GM18868 (cell line): ENCODE data around the gene SULT4A1.

ENCODE experiments used
- ATAC-seq: cut with Tn5 transposase; IDR thresholded peaks from one replicate; pipeline ENCODE4 v1.9.1; 2021; ENCODE audit warnings: mild to moderate bottlenecking, moderate library complexity; ENCODE audit not compliant: unreplicated experiment

The SULT4A1 gene

GRCh38 chr22:43862882-43863202, 529 bp upstream of the SULT4A1 start:
- no peak for ATAC-seq

GRCh38 chr22:43861529-43861928, 784 bp downstream of the SULT4A1 start:
- no peak for ATAC-seq

GRCh38 chr22:43860831-43861230, 1.5 kb downstream of the SULT4A1 start:
- ATAC-seq = no peak

DNA sequence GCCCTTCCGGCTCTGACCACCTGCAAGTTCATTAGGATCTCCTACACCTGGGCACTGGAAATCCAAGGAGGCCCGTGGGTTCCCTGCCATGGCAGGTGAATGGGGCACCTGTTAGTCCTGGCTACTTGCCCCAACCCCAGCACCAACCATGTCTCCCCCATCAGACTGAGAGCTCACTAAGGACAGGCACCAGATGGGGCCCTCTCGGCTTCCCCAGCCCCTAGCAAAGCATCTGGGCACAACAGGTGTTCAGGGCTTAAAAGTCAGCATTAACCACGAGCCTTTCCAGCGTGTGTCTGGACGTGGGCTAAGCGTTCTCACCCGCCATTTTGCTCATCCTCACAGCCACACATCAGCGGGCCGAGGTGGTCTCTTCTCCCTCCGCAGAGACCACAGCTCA, 2.2 kb downstream of the SULT4A1 start:
- no peak for ATAC-seq

DNA sequence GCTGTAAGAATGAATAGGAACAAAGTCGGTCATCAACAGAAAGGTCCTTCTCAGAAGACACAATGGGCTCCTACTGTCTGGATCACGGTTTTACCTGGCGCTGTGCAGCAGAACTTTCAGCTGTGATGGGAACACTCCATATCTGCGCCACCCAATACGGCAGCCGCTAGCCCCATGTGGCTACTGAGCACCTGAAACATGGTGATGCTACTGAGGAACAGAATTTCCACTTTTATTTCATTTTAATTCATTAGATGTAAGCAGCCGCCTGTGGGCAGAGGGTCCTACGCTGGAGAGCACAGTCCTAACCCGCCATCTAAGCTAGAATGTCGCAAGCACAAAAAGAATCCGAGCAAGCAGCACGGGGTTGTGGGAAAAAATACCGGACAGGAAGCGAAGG, 2.7 kb downstream of the SULT4A1 start:
- no peak for ATAC-seq

GRCh38 chr22:43859176-43859575, 3.1 kb downstream of the SULT4A1 start:
- ATAC-seq = no peak

- ATAC-seq = no peak
These were observed 4.0 kb downstream of the SULT4A1 start for GRCh38 chr22:43858156-43858895.

GRCh38 chr22:43857367-43857766, 4.9 kb downstream of the SULT4A1 start:
- no peak for ATAC-seq

DNA sequence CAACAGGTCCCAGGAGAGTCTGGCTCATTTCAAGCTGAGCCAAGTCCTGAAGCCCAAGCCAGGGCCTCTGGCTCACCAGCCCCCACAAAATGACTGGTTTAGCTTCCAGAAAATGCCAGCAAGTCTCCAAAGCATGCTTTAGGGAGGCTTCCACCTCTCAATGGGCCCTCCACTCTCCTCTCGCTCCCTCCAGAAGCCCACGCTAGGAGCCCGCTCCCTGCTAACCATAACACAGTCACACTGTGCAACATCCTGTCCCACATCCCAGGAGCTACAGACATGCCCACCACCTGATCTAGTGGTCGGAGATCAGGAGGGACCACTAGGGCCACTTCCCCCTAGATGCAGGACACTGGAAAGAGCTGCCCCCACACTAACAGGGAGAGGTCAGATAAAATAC, 6.9 kb downstream of the SULT4A1 start:
- no peak for ATAC-seq

DNA sequence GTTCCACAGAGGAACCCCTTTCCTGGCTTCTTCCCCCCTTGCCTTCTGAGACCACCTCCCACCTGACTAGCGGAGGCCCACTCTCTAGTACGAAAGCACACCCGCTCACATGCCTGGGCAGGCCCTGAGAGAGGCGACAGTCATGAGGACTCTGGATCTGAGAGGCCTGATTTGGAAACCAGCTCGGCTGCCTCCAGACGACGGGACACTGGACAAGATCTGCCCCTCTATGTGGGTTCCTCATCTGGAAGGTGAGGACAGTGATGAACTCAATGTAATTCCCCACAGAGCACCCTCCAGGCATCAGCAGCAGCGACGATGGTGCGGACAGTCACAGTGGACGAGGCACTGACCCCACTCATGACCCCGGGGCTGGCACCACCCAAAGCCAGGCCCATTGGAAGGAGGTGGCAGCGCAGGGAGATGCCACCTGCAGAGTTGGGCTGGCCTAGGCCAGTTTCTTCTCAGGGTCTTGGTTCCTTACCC, 7.5 kb downstream of the SULT4A1 start:
- ATAC-seq = no peak

DNA sequence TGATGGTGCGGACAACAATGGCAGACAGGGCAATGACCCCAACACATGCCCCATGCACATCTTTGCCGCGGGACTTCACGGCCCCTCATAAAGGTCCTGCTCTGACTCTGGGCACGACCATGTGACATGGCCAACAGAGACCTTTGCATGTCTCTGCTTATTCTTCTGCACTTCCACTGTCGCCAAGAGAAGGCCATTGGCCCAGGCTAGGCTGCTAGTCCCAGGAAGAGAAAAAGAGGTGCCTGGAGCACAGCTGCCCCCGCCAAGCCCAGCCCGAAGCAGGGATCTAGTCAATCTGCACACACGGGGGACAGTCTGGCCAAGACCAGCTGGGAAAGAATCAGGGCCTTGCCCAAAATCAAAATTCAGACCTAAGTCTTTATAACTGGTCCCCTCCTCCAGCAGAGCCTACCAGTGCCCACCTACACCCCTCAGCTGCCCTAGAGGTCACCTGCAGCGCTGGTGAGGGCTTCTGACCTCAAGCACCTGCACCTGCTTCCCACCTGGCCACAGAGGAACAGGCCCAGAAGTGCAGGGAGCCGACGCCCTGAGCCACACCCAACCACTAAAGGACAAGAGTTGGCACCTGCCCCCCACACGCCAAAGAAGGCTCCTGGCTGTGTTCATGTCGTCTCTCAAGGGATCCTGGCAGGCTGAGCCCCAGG, 8.1 kb downstream of the SULT4A1 start:
- ATAC-seq = no peak

DNA sequence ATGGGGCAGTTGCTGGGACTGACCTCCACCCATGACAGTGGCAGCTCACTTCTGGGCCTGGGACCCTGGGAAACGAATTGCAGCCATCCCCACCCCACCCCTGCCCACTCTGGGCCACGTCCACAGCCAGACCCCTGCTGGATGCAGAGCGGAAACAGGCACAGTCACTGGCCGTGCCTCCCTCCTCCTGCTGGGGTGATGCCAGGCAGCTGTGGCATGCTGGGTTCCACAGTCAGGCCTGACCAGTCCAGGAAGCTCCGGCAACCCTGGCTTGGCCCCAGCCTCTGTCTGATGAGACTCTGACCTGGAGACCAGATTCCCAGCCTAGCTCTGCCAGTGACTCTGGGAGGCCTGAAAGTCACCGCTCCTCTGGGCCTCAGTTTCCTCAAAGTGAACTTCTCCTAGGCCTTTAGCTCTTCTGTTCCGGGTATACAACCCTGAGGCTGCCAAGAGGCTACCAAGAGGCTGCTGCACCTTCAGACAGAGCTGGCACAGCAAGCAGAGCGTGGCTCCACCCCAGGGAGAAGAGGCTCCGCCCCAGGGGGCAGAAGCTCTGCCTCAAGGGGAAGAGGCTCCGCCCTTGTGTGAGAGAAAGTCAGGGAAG, 8.9 kb downstream of the SULT4A1 start:
- no peak for ATAC-seq

- ATAC-seq = no peak
These were observed 9.6 kb downstream of the SULT4A1 start for GRCh38 chr22:43852573-43853327.

- no peak for ATAC-seq
These were observed 10.4 kb downstream of the SULT4A1 start for GRCh38 chr22:43851979-43852307.

DNA sequence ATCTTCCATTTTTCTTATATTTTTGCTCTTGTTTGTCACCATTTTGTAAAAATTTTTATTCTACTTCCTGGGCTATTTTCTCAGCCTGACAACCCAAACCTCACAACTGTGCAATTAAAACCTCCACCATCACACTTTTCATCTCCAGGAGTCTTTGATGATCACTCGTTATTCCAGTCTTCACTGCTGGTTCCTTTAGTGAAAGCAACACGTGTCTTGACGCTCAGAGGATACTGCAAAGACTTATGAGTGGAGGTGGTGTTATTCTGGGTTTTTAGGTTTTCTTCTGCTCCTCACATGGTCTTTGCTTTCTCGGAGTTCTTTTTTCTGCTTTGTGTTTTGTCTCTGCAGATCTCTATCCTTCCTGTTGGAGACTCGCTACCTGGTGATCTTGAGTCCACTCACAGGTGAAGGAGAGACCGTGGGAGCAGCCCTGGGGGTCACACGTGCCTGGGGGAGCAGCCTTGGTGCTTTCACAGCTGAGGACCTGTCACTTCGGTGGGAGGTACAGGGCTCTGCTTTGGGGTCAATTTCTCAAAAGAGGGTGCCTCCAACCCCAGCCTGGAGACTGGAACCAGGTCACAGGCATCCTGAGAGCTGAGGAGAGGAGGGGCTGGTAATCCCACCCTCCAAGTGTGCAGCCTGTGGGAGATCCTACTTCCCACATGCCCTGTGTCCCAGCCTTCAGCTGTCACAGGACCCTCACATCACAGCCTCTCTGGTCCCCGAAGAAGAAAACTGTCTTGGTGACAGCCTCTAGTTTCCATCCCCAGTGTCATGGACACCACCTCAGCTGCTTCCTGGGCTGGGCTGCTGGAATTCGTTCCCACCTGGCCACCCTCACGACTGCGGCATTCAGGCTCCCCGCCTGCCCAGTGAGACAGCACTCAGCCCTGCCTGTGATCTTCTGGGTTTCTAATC, 11.0 kb downstream of the SULT4A1 start:
- no peak for ATAC-seq

GRCh38 chr22:43850529-43850928, 11.8 kb downstream of the SULT4A1 start:
- no peak for ATAC-seq

DNA sequence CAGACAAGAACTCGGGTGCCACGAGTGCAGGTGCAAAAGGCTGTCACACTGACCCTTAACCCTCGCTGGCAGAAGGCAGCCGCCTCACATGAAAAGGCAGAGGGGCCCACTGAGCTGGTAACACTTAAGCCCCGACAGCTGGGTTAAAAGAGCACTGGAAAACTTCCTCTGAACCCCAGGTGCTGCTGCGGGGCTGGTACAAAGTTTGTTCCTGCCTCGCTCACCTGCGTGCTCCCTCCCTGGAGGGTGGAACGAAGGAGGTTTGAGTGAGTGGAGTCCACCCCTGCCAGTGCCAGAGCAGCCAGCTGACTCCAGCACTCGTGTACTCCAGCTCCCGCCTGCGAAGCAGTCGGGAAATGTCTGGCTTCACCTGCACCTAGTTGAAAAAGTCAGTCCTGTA, 12.6 kb downstream of the SULT4A1 start:
- ATAC-seq = no peak

DNA sequence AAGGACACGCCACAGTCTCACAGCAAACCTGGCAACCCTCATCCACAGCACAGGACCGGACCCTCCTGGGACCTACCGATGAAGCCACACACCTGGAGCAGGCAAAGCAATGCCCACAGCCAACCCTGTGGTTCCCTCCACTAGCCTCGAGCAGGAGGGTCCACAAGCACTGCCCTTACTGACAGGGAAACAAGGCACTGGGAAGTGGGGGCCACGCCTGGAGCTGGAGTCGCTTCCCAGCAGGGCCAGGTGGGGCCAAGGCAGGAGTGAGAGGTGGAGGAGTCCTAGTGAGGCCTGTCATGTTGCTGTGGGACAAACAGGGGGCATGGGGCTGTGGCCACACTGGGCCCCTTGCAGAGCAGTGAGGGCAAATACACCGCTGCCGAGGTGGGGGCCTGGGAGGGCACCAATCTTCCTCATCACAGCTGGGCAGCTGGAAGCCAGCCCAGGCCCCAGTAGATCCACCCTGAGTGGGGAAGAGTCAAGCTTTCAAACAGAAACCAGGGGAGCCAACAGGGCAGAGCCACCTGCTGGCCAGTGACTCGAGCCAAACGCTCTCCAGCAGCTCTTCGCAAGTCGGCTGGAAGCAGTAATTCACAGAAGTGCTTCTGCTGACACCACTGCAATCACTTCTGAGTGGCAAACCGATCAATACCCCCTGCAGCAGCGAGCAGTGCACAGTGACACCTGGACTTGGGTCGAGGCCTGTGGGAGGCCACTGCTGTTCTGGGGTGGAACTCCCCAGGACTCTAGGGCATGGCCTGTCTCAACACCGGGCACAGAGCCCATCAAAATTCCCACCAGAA, 13.7 kb downstream of the SULT4A1 start:
- no peak for ATAC-seq

- ATAC-seq = no peak
These were observed 14.7 kb downstream of the SULT4A1 start for GRCh38 chr22:43847376-43848289.
